A549 (cell line): Measurements from ENCODE around the gene UBQLN1. TPM values are rescaled to one million over a fixed set of nuclear protein-coding genes. Genes with fewer than 3 reads are reported as not detected.

Experiments
- ATAC-seq, 2 experiments: fragments of 200-7000 bp in 1 of 2; fragments of >200 bp in 1 of 2; cut with Nextera tagmentation in 1 of 2; cut with Tn5 transposase in 1 of 2; 3 replicates each; pipeline versions ENCODE4 v1.8.0 to v1.9.1; 2018 to 2020; ENCODE audit warnings: mild to moderate bottlenecking in 1 of 2, moderate library complexity in 1 of 2
- CTCF ChIA-PET: fragments of 300-600 bp; sonication (Branson Sonifier 250); formaldehyde crosslinking; extraction: SDS; loops from one replicate; lab custom pipeline; 2021; ENCODE audit warnings: antibody characterized with exemption, inconsistent platforms; lab: Yijun Ruan, JAX
- POLR2A ChIA-PET: fragments of 350-600 bp; formaldehyde crosslinking; extraction: SDS; loops from one replicate; lab custom pipeline; 2021; ENCODE audit warnings: antibody characterized with exemption, inconsistent platforms; lab: Yijun Ruan, JAX
- DNase-seq, 2 experiments: peaks; one replicate each; pipeline versions ENCODE4 v3.0.0 to v3.0.0-alpha.2; 2011 to 2016; ENCODE audit warnings: low read depth in 1 of 2, low spot score in 1 of 2
- FAIRE-seq: peaks from 2 replicates; lab custom pipeline; 2011; peaks lifted over from hg19 to GRCh38; lab: Jason Lieb, UNC
- H3K27ac ChIP-seq, 2 experiments: fragments of >200 bp; sonication (Bioruptor Twin); formaldehyde crosslinking; 3 replicates each; pipeline ENCODE4 v1.5.1; 2016 to 2017
- H3K4me1 ChIP-seq: fragments of >200 bp; sonication (Bioruptor Twin); formaldehyde crosslinking; 3 replicates; pipeline ENCODE4 v1.6.1; 2016
- H3K4me2 ChIP-seq: fragments of >200 bp; sonication (Bioruptor Twin); formaldehyde crosslinking; 3 replicates; pipeline ENCODE4 v1.6.1; 2016
- H3K4me3 ChIP-seq: fragments of >200 bp; sonication (Bioruptor Twin); formaldehyde crosslinking; 3 replicates; pipeline ENCODE4 v1.5.1; 2016
- H3K9me3 ChIP-seq: fragments of >200 bp; sonication (Bioruptor Twin); formaldehyde crosslinking; 3 replicates; pipeline ENCODE4 v1.6.1; 2016
- CBX2 ChIP-seq: fragments of 200-600 bp; sonication (generic); IDR thresholded peaks from 2 replicates; pipeline ENCODE4 v1.6.1; 2016; ENCODE audit warnings: low read depth, mild to moderate bottlenecking, borderline replicate concordance
- CBX8 ChIP-seq: fragments of 200-600 bp; sonication (generic); IDR thresholded peaks from 2 replicates; pipeline ENCODE4 v1.6.1; 2016
- CEBPB ChIP-seq, 2 experiments: fragments of >200 bp in 1 of 2; sonication (Bioruptor Twin) in 1 of 2; formaldehyde crosslinking in 1 of 2; IDR thresholded peaks; 2 replicates each; pipeline ENCODE4 v1.6.1; 2012 to 2016
- CHD4 ChIP-seq: fragments of 200-600 bp; sonication (generic); IDR thresholded peaks from 2 replicates; pipeline ENCODE4 v1.6.1; 2016; ENCODE audit warnings: antibody characterized with exemption, mild to moderate bottlenecking, borderline replicate concordance
- EHF ChIP-seq: fragments of 250-450 bp; sonication (Bioruptor Pico); IDR thresholded peaks from 2 replicates; pipeline ENCODE4 v1.5.0; 2020; ENCODE audit warnings: mild to moderate bottlenecking
- EHMT2 ChIP-seq: fragments of 200-600 bp; sonication (generic); IDR thresholded peaks from 2 replicates; pipeline ENCODE4 v1.6.1; 2016; ENCODE audit warnings: antibody characterized with exemption, low read depth, mild to moderate bottlenecking, moderate library complexity
- EP300 ChIP-seq, 2 experiments: fragments of >200 bp; sonication (Bioruptor Twin); formaldehyde crosslinking; IDR thresholded peaks; 2 replicates in 1 of 2; 3 replicates in 1 of 2; pipeline ENCODE4 v1.6.1; 2016 to 2017
- ESRRA ChIP-seq: fragments of 150-350 bp; IDR thresholded peaks from 2 replicates; pipeline ENCODE4 v1.6.1; 2014; ENCODE audit warnings: mild to moderate bottlenecking, low read length, borderline replicate concordance
- FOSB ChIP-seq: fragments of 250-450 bp; sonication (Bioruptor Pico); IDR thresholded peaks from 2 replicates; pipeline ENCODE4 v1.5.0; 2020; ENCODE audit warnings: mild to moderate bottlenecking, moderate library complexity
- FOSL2 ChIP-seq, 2 experiments: fragments of 450-650 bp in 1 of 2; fragments of >200 bp in 1 of 2; sonication (Bioruptor Twin) in 1 of 2; formaldehyde crosslinking; IDR thresholded peaks; 2 replicates each; pipeline versions ENCODE4 v1.5.0 to v1.6.1; 2016 to 2020; ENCODE audit warnings: mild to moderate bottlenecking in 1 of 2, moderate library complexity in 1 of 2
- FOXS1 ChIP-seq: fragments of 250-450 bp; sonication (Bioruptor Pico); IDR thresholded peaks from 2 replicates; pipeline ENCODE4 v1.5.0; 2020; ENCODE audit warnings: mild to moderate bottlenecking, moderate library complexity
- GATA3 ChIP-seq: IDR thresholded peaks from 2 replicates; pipeline ENCODE4 v1.6.1; 2012; ENCODE audit warnings: borderline replicate concordance
- HOXB13 ChIP-seq: fragments of 250-450 bp; sonication (Bioruptor Pico); IDR thresholded peaks from 2 replicates; pipeline ENCODE4 v1.5.0; 2020; ENCODE audit warnings: low read depth, mild to moderate bottlenecking, moderate library complexity
- JUN ChIP-seq, 2 experiments: fragments of >200 bp; sonication (Bioruptor Twin); formaldehyde crosslinking; IDR thresholded peaks; 2 replicates in 1 of 2; 3 replicates in 1 of 2; pipeline ENCODE4 v1.6.1; 2016 to 2017
- KDM1A ChIP-seq: fragments of 200-600 bp; sonication (generic); IDR thresholded peaks from 2 replicates; pipeline ENCODE4 v1.6.1; 2016; ENCODE audit warnings: low read depth, mild to moderate bottlenecking
- KDM5A ChIP-seq: fragments of 200-600 bp; sonication (generic); IDR thresholded peaks from 2 replicates; pipeline ENCODE4 v1.6.1; 2016; ENCODE audit warnings: antibody characterized with exemption, mild to moderate bottlenecking
- MAFK ChIP-seq: fragments of 450-650 bp; IDR thresholded peaks from 2 replicates; pipeline ENCODE4 v1.6.1; 2014; ENCODE audit not compliant: partially characterized antibody
- MAZ ChIP-seq: fragments of 150-350 bp; IDR thresholded peaks from 2 replicates; pipeline ENCODE4 v1.6.1; 2014; ENCODE audit warnings: antibody characterized with exemption, low read depth, low read length, borderline replicate concordance
- NFE2L2 ChIP-seq: fragments of 150-350 bp; conservative IDR thresholded peaks from 2 replicates; pipeline ENCODE4 v1.6.1; 2014; ENCODE audit warnings: low read length
- PHF8 ChIP-seq: fragments of 200-600 bp; sonication (generic); IDR thresholded peaks from 2 replicates; pipeline ENCODE4 v1.6.1; 2016; ENCODE audit warnings: low read depth, mild to moderate bottlenecking, antibody characterized with exemption, moderate library complexity, borderline replicate concordance
- RCOR1 ChIP-seq: fragments of 150-350 bp; IDR thresholded peaks from 2 replicates; pipeline ENCODE4 v1.6.1; 2014; ENCODE audit warnings: antibody characterized with exemption, low read length, low read depth
- RFX5 ChIP-seq: fragments of 450-650 bp; IDR thresholded peaks from 2 replicates; pipeline ENCODE4 v1.7.1; 2014; ENCODE audit warnings: antibody characterized with exemption, mild to moderate bottlenecking, moderate library complexity
- RNF2 ChIP-seq: fragments of 200-600 bp; sonication (generic); IDR thresholded peaks from 2 replicates; pipeline ENCODE4 v1.6.1; 2016; ENCODE audit warnings: low read depth, mild to moderate bottlenecking, antibody characterized with exemption, moderate library complexity, borderline replicate concordance
- SREBF2 ChIP-seq: fragments of 450-650 bp; IDR thresholded peaks from 2 replicates; pipeline ENCODE4 v1.6.1; 2014; ENCODE audit warnings: mild to moderate bottlenecking, moderate library complexity
- TFCP2L1 ChIP-seq: fragments of 250-450 bp; sonication (Bioruptor Pico); IDR thresholded peaks from 2 replicates; pipeline ENCODE4 v1.5.0; 2021; ENCODE audit warnings: mild to moderate bottlenecking
- TP53 ChIP-seq: fragments of 250-450 bp; sonication (Bioruptor Pico); IDR thresholded peaks from 2 replicates; pipeline ENCODE4 v1.5.0; 2021; ENCODE audit warnings: mild to moderate bottlenecking, moderate library complexity
- WGBS: methylation state at CpG from one replicate; pipeline ENCODE4 v1.1.6; 2017; ENCODE audit errors: missing lambda C conversion rate; 5-methylcytosine and 5-hydroxymethylcytosine counted together
- polyA plus RNA-seq, 4 experiments: library from polyadenylated mRNA; depleted of rRNA in 3 of 4; stranded (reverse); fragments of >200 nt; fragmentation: RNase III in 1 of 4; extraction: RNeasy Plus Mini Kit Qiagen cat#74134 plus additional on column Dnase treatment in 1 of 4; gene quantifications; 2 replicates in 3 of 4; 3 replicates in 1 of 4; pipeline ENCODE4 v1.2.3, GENCODE V29; 2011 to 2017
- TF ChIP-seq, protein P1 (sequence below): fragments of >200 bp; sonication (Bioruptor Twin); formaldehyde crosslinking; IDR thresholded peaks from 3 replicates; pipeline ENCODE4 v1.6.1; 2016
- TF ChIP-seq, protein P2 (sequence below): IDR thresholded peaks from 2 replicates; pipeline ENCODE4 v1.6.1; 2012
- TF ChIP-seq, protein P3 (sequence below): fragments of 150-350 bp; IDR thresholded peaks from 2 replicates; pipeline ENCODE4 v1.6.1; 2014; ENCODE audit warnings: low read depth, mild to moderate bottlenecking, low read length
- TF ChIP-seq, protein P4 (sequence below): fragments of >200 bp; sonication (Bioruptor Twin); formaldehyde crosslinking; IDR thresholded peaks from 3 replicates; pipeline ENCODE4 v1.5.1; 2016
- TF ChIP-seq, protein P5 (sequence below): fragments of 450-650 bp; IDR thresholded peaks from 2 replicates; pipeline ENCODE4 v1.6.1; 2014; ENCODE audit warnings: antibody characterized with exemption

The UBQLN1 gene
- polyA plus RNA-seq, 2 of the 4 experiments (the other 2 are of a cell fraction), result 93.5 to 187 TPM

DNA sequence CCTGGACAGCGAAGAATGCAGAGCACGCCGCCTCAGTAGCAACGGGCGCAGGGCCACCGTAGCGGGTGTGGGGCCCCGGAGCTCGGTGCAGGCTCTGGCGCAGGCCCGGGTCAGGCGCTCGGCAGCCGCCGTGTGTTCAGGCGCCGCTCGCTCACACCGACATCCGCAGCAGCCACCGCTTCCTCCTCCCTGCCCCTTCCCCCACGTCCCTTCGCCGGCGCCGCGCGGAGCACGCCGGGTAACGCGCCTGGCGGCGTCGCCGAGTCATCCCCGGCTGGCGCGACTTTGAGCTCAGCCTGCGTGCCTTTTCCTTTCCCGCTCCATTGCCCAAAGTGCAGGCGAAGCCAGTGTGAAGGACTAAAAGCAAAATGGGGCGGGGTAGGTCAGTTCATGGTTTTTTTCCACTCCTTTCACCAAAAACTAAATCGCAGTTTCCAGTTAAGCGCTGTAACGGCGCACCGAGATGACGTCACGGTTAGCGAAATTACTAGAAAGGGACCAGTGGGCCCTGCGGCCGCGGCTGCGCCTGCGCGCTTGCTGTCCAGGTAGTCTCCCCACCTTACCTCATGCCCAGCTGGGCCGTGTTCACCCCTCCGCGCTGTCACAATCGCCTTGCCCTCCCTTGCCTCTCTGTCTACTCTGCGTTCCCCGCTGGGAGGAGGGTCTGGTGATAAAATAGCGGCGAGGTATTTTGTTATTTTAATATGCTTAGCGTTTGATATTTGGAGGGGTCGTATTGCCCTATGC lies at the start of gene UBQLN1 (continued):
- TF ChIP-seq SREBF2 (no peak), TP53 (CRISPR knock-in tag) (peak; percentile 85; the same call in 1 of the 2 replicates), GATA3 (no peak), CHD4 (no peak), EHF (CRISPR knock-in tag) (no peak), KDM5A (peak; percentile 62; the same call in 1 of the 2 replicates), FOSB (CRISPR knock-in tag) (no peak)

DNA sequence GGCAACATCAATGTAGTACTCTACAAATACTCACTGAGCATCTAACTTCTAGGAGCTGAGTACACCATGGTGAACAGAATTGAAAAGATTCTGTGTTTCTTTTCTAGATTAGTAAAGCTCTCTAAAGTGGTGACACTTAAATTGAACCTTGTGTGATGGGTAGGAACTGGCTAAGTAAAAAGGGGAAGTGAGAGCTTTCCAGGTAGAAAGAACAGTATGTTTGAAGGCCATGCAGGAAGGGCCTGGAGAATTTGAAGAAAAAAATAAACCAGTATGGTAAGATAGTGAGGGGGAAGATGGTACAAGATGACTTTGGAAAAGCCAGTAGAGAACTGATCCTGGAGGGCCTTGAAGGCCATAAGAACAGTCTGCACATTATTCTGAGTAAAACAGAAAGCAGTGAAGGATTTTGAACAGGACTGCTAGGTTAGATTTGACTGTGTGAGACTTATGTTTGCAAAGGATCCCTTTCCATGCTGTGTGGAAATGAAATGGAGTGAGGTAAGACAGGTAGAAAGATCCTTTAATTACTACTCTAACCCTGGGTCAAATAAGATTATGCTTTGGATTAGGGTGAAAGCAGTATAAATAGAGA lies 46.7 kb upstream of the UBQLN1 start:
- no peak for TF ChIP-seq JUN (IDR thresholded peaks at IDR 0.05)
- TF ChIP-seq TFCP2L1 (CRISPR knock-in tag), result no peak
- TF ChIP-seq NFE2L2, result no peak
- no peak for TF ChIP-seq EHMT2
- TF ChIP-seq KDM5A, result no peak
- TF ChIP-seq RFX5, result no peak
- TF ChIP-seq, protein P1, sequence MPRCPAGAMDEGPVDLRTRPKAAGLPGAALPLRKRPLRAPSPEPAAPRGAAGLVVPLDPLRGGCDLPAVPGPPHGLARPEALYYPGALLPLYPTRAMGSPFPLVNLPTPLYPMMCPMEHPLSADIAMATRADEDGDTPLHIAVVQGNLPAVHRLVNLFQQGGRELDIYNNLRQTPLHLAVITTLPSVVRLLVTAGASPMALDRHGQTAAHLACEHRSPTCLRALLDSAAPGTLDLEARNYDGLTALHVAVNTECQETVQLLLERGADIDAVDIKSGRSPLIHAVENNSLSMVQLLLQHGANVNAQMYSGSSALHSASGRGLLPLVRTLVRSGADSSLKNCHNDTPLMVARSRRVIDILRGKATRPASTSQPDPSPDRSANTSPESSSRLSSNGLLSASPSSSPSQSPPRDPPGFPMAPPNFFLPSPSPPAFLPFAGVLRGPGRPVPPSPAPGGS, result no peak
- TF ChIP-seq EP300 (IDR thresholded peaks at IDR 0.05), result no peak
- no peak for TF ChIP-seq KDM1A
- no peak for TF ChIP-seq ESRRA
- no peak for TF ChIP-seq MAZ
- no peak for TF ChIP-seq FOXS1
- TF ChIP-seq GATA3, result no peak
- TF ChIP-seq RNF2, result no peak
- TF ChIP-seq PHF8, result no peak
- ATAC-seq (no peak), FAIRE-seq (no peak), DNase-seq (no peak)
- POLR2A ChIA-PET, result no interaction called here
- Histone ChIP-seq H3K4me3 (no peak overlapping the region), H3K4me2 (no peak overlapping the region), H3K27ac (no peak overlapping the region), H3K9me3 (no peaks in the 10 kb centered on the region), H3K4me1 (no peaks in the 10 kb centered on the region)
- CTCF ChIA-PET, result no interaction called here

DNA sequence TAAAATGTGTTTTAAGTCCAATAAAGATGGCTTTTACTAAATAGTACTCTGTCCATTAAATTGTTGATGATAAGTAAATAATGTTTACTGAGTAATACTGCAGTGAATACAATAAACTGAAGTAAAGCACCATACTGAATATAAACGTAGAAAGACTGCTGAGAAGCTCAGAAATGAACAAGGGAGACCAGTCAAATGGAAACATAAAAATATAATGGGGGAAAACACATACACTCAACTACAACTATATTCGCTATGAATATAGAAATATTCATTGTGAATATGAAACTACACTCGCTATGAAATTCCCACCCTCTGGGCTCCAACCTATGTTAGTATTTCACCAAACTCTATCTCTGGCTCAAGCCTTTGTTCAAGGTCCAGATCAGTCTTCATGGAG lies 41.9 kb upstream of the UBQLN1 start:
- 85% methylated on average over 3 of the region's 3 CpGs for WGBS
- Histone ChIP-seq H3K4me2 (no peak overlapping the region), H3K4me3 (no peak overlapping the region), H3K4me1 (no peaks in the 10 kb centered on the region), H3K9me3 (no peaks in the 10 kb centered on the region), H3K27ac (no peak overlapping the region)
- ChIA-PET POLR2A (no interaction called here), CTCF (interaction anchor here (1.3 kb wide), 1 partner anchor 10 kb away, joined by 4 read pairs; no protein-coding TSS in a partner anchor)
- no peak for FAIRE-seq
- DNase-seq, result no peak
- TF ChIP-seq, protein P2, sequence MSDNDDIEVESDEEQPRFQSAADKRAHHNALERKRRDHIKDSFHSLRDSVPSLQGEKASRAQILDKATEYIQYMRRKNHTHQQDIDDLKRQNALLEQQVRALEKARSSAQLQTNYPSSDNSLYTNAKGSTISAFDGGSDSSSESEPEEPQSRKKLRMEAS, result no peak
- TF ChIP-seq, protein P3, sequence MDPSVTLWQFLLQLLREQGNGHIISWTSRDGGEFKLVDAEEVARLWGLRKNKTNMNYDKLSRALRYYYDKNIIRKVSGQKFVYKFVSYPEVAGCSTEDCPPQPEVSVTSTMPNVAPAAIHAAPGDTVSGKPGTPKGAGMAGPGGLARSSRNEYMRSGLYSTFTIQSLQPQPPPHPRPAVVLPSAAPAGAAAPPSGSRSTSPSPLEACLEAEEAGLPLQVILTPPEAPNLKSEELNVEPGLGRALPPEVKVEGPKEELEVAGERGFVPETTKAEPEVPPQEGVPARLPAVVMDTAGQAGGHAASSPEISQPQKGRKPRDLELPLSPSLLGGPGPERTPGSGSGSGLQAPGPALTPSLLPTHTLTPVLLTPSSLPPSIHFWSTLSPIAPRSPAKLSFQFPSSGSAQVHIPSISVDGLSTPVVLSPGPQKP, result no peak
- TF ChIP-seq GATA3, result no peak
- no peak for TF ChIP-seq RCOR1
- TF ChIP-seq CBX8, result no peak
- no peak for TF ChIP-seq CEBPB (IDR thresholded peaks at IDR 0.05)
- no peak for TF ChIP-seq MAFK
- no peak for TF ChIP-seq RNF2
- TF ChIP-seq, protein P4, sequence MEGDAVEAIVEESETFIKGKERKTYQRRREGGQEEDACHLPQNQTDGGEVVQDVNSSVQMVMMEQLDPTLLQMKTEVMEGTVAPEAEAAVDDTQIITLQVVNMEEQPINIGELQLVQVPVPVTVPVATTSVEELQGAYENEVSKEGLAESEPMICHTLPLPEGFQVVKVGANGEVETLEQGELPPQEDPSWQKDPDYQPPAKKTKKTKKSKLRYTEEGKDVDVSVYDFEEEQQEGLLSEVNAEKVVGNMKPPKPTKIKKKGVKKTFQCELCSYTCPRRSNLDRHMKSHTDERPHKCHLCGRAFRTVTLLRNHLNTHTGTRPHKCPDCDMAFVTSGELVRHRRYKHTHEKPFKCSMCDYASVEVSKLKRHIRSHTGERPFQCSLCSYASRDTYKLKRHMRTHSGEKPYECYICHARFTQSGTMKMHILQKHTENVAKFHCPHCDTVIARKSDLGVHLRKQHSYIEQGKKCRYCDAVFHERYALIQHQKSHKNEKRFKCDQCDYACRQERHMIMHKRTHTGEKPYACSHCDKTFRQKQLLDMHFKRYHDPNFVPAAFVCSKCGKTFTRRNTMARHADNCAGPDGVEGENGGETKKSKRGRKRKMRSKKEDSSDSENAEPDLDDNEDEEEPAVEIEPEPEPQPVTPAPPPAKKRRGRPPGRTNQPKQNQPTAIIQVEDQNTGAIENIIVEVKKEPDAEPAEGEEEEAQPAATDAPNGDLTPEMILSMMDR, result no peak
- no peak for TF ChIP-seq HOXB13 (CRISPR knock-in tag)
- TF ChIP-seq, protein P5, sequence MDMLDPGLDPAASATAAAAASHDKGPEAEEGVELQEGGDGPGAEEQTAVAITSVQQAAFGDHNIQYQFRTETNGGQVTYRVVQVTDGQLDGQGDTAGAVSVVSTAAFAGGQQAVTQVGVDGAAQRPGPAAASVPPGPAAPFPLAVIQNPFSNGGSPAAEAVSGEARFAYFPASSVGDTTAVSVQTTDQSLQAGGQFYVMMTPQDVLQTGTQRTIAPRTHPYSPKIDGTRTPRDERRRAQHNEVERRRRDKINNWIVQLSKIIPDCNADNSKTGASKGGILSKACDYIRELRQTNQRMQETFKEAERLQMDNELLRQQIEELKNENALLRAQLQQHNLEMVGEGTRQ, result no peak
- no peak for TF ChIP-seq CBX2
- no peak for TF ChIP-seq TFCP2L1 (CRISPR knock-in tag)
- no peak for TF ChIP-seq FOSL2 (IDR thresholded peaks at IDR 0.05)
- TF ChIP-seq FOSL2 (CRISPR knock-in tag; IDR thresholded peaks at IDR 0.05), result no peak
- no peak for TF ChIP-seq RFX5
- no peak for ATAC-seq
